Superior temporal gyrus (tissue), 1 donor: ENCODE measurements around the gene LTN1.
A peak's percentile ranks its signal among the peaks of the same experiment; 100 is the strongest.
"Not testable (repeated sequence)": the region's sequence is repeated elsewhere in the genome, so short reads cannot be mapped to it uniquely, and the experiment has no call there.

Source experiments
- DNase-seq: peaks from one replicate; pipeline ENCODE4 v3.0.0-alpha.2; 2016; ENCODE audit errors: extremely low spot score

Gene LTN1, protein sequence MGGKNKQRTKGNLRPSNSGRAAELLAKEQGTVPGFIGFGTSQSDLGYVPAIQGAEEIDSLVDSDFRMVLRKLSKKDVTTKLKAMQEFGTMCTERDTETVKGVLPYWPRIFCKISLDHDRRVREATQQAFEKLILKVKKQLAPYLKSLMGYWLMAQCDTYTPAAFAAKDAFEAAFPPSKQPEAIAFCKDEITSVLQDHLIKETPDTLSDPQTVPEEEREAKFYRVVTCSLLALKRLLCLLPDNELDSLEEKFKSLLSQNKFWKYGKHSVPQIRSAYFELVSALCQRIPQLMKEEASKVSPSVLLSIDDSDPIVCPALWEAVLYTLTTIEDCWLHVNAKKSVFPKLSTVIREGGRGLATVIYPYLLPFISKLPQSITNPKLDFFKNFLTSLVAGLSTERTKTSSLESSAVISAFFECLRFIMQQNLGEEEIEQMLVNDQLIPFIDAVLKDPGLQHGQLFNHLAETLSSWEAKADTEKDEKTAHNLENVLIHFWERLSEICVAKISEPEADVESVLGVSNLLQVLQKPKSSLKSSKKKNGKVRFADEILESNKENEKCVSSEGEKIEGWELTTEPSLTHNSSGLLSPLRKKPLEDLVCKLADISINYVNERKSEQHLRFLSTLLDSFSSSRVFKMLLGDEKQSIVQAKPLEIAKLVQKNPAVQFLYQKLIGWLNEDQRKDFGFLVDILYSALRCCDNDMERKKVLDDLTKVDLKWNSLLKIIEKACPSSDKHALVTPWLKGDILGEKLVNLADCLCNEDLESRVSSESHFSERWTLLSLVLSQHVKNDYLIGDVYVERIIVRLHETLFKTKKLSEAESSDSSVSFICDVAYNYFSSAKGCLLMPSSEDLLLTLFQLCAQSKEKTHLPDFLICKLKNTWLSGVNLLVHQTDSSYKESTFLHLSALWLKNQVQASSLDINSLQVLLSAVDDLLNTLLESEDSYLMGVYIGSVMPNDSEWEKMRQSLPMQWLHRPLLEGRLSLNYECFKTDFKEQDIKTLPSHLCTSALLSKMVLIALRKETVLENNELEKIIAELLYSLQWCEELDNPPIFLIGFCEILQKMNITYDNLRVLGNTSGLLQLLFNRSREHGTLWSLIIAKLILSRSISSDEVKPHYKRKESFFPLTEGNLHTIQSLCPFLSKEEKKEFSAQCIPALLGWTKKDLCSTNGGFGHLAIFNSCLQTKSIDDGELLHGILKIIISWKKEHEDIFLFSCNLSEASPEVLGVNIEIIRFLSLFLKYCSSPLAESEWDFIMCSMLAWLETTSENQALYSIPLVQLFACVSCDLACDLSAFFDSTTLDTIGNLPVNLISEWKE (N-terminal part only)

DNA sequence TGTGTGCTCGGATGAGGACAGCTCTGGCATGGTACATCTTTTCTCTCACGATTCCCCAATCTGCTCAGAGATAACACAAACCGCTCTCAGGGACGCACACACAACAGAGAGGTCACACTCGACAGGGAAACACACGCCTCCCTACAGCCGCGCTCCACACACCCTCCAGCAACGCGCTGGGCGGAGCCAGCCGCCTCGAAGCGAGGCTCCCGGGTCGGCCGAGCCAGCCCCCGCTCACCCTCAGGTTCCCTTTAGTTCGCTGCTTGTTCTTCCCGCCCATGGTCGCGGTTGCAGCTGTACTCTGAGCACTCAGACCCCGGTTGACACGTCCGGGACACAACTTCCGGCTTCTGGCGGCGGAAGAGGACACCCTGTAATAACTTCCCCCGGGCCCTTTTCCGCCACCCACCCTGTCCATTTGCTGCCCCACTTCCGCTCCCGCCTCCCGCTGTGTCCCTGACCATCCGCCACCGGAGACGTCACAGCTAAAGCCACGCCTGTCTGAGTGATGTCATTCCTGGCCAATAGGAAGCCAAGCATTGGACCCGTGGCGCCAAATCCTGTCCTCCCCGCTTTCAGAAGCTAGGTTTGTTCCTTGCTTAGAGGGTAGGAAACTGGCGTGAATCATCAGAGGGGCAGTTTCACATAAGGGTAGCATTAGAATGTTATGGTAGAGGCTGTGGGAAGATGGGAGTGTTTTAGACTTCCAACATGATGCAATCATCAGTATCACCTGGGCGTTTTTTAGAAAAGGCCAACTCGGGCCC is at the start of gene LTN1:
Gene LTN1, minus strand, starts transcription at position 352 of the 767 bp plus-strand sequence. Its CDS starts 72 bp downstream, at position 280.
- peak; percentile 99 for DNase-seq

DNA sequence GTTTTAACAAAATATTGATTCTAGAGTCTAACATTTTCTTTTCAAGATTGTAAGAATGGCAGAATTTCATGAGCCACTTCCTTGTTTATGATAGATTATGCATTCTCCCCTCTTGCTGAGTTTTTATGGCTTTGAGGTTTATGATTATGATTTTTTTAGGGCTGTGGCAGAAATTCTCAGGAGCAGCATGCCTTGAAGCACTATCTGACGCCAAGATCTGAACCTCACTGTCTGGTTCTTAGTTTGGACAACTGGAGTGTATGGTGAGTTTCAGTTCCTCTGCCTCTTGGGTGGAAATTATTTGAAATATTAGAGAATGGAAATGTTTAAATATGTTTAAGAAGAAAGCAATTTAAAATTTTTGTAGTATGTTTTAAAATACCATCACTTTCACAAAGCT is 42.0 kb upstream of the LTN1 start:
- no peak for DNase-seq

DNA sequence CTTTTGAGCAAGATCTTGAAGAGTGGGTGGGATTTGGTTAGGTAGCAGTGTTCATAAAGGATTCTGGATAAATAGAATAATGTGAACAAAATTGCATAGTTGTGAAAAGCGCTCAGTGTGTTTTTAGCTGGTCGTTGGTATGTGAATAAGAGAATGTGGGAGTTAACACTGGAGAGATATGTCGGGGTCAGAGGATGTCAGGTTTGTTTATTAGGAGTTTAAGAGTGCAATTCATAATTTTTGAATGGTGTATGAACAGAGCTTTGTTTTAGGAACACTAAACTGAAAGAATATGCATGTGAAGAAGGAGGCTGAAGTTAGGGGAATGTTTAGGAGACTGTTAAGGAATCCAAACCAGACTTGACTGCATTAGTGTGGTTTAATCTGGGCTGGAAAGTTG is 41.2 kb upstream of the LTN1 start:
- DNase-seq, result no peak

DNA sequence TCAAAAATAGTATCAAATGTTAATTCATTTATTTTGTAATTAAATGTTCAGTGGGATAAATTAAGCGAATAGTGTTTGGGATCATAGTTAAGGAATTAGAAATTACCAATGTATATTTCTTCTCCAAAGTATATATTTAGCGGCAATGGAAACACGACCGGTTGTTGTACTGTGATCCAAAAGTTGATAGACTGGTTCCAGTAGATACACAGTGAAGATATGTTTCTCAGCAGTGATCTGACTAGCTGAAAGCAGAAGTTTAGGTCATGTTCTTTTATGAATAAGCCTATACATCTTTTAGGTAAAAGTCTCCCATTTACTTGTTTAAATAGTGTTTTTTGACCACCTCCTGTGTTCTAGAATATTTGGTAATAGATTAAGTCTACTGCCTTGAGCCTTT is 40.6 kb upstream of the LTN1 start:
- DNase-seq, result no peak

DNA sequence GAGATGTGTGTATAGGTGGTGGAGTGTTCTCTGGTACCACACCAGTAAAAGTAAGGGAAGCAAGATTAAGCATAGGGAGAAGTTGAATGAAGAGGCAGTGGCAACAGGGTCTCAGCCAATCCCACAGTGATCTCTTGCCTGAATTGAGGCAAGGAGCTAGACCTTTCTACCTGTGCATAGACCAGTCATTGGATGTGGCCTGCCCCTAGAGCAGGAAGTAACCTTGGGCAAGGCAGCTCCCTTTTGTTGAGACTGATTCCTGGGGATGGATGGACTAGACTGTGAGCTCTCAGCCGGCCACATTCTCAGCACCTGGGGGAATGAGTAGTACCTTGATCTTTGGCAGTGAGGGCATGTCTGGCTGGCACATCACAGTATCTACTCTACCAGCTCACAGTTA is 38.2 kb upstream of the LTN1 start:
- no peak for DNase-seq

DNA sequence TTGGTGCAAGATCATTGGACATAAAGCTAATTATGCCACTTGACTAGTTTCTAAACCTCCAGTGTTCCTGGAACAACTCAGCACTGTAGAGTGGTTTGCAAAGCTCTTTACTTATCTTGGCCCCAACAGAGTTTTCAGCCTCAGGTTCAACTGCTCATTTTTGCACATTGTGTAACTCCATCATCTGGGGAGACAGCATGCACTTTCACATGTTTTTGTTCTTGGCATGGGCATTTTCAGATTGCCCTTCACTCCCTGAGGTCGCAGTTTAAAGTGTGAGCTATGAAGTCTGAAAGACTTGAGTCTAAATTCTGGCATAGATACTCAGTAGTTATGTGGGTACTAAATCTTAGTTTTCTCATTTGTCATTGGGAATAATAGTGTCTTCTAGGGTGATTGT is 36.8 kb upstream of the LTN1 start:
- DNase-seq, result no peak

DNA sequence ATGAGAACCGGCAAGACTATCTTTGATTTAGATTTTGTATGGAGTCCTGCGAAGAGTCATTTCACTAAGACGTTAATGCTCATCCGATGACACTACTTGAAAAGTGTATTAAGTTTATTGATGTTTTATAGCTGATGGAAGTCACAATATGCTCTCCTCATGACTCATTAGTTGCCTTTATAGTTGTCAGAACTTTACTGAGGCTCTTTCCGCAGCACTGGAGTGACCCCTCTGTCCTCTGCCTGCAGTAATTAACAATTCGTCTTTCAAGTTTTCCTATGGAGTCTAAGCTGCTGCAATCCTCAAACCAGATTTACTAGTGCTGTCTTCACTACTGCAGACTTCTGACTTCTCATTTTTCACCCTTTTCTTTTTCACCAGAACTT is 32.6 kb upstream of the LTN1 start:
- no peak for DNase-seq

DNA sequence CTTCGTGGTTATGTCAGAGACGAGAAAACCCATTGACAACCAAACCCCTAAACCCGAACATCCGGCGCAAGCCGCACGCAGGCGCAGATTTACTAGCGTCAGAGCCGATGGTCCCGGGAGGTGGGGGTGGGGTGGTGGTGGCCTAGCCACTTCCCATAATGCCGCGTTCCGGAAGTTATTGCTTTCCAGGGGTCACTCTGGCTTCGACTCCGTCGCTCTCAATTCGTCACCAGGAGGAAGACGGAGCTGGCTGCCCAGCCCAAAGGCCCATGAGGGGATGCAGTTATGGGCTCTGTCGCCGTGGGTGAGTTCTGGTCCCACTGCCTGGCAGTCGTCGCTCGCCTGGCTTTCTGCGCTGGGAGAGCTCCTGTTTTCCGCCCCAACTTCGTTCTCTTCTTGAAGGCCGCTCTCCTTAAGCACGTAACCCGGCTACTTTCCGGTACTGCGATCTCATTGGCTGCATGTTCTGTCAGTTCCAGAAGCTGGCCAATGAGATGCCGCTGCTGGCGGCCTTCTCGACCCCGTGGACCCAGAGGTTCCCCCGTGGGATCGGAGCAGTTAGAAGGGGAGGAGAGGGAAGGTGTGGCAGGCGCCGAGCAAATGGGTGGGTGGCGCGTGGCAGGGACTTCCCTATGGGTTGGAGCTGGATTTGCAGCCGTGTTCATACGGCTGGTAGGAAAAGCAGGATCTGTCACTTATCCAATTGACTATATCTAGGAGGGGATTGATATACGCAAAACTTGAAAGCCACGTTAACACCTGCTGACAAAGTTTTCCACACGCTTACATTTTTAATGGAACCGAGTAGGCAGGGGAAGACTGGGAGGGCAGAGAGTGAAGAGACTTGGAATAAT is 32.0 kb upstream of the LTN1 start, which contains the start of gene USP16:
Gene USP16, plus strand, starts transcription at position 195 of the 854 bp plus-strand sequence. CDS start 3,246 bp downstream, outside the sequence.
- DNase-seq, result peak; percentile 99

DNA sequence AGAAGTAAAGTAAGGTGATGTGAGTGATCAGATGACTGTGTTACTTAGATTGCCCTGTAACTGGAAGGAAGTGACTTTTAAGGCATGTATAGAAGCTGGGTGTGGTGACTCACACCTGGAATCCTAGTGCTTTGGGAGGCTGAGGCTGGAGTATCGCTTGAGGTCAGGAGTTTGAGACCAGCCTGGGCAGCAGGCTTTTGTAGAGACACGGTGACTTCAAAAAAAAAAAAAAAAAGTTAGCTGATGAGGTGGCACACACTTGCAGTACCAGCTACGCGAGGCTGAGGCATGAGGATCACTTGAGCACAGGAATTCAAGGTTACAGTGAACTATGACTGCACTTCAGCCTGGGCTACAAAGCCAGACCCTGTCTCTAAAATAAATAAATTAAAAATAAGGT is 29.5 kb upstream of the LTN1 start:
- no peak for DNase-seq

DNA sequence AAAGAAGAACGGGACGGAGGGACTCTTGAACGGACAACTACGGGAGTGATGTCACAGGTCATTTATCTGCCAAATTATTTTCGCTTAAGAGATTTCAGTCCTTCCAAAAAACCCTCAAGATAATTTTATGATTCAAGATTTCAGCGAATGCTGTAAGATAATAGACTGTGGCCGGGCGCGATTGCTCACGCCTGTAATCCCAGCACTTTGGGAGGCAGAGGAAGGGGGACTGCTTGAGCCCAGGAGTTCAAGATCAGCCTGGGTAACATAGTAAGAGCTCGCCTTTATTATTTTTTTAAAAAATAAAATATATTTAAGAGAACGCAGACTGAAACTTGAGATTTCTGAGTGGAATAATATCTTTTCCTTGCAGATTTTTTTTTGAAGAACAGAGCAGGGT is 25.9 kb upstream of the LTN1 start:
- DNase-seq, result no peak

DNA sequence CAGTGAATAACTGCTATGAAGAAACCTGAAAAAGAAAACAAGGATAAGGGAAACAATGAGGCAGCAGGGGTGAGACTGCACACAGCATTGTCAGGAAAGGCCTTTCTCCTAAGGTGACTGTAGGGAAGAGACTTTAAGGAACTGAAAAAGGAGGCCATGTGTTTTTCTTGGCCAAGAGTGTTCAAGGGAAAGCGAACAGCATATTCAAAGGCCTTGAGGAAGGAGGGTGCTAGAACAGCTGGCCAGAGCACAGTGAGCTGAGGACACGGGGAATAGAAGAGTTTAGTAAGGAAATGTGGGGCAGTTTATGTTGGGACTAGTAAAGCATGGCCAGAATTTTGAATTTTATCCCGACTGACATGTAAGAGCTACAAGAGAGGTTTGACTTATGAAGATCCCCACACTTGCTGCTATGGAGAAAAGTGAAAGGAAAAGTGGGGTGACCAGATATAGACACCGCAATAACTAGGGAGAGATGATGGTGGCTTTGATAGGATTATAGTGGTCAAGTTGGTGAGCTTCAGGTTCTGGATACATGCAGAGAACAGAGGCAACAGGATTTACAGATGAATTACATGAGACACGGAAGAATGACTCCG is 25.1 kb upstream of the LTN1 start:
- DNase-seq, result no peak

DNA sequence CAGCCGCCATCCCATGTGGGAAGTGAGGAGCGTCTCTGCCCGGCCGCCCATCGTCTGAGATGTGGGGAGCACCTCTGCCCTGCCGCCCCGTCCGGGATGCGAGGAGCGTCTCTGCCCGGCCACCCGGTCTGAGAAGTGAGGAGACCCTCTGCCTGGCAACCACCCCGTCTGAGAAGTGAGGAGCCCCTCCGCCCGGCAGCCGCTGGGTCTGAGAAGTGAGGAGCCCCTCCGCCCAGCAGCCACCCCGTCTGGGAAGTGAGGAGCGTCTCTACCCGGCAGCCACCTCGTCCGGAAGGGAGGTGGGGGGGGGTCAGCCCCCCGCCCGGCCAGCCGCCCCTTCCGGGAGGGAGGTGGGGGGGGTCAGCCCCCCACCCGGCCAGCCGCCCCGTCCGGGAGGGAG is 18.6 kb upstream of the LTN1 start:
- not testable (repeated sequence) for DNase-seq

DNA sequence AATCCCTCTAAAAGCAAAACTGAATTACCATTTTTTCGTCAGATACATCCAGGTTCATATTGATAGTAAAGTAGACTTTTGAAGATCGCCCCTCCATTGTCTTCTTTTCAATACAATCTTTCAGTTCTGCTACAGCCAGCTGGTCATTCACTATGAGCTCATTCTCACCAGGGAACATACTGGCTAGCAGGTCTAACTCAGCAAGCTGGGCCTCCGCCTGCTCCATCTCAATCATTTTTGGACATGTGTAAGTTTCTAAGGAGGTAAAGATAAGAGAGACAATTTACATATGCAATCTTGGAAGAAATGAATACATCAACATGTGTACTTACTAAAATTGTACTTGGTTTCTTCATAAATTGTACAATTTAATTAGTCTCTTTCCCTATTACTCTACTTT is 15.7 kb upstream of the LTN1 start:
- DNase-seq, result no peak

DNA sequence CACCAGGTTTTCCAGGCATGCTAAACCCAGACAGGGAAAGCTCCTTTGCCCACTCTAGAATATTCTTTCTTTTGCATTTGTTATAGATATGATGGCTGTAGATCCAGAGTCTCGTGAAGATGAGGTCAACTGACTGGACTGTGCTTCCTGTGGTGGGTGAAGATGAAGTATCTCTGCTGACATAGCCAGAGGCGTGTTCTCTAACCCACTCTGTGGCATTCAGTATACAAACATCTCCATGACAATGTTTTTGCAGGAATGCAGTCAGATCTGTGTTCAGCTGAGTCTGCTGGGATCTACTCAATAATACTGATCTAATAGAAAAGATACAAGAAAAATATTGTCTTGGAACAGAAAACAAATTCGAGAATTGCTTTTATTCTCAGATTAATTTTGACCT is 15.1 kb upstream of the LTN1 start:
- DNase-seq, result no peak

DNA sequence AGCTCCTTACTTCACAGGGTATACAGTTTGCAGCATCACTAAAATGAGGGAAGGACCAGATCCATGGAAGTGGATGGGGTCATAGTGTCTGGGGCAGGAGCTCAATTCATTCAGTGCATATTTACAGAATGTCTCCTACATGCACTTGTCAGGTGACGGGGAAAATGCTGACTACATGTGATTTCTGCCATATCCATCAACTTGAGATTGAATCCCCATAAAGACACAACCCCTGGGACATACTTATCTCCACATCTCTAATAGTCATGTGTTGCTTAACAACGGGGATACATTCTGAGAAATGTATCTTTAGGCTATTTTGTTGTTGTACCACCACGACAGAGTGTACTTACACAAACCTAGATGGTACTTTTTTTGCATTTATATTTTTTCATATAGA is 14.5 kb upstream of the LTN1 start:
- DNase-seq, result no peak

DNA sequence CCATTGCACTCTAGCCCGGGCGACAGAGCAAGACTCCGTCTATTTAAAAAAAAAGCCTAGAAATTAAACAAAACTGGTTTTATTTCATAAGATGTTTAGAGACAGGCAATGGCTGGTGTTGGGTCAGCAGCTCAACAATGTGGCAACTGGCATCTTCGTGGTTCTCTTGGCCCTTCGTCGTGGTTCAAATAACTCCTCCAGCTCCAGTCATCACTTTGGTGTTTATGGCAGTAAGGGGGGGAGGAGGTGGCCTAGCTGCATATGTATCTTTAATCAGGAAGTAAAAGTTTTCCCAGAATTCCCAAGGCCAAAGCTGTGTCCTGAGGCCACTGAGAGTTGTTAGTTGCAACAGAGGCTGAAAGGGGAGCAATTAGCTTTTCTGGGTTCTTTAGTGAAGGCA is 13.0 kb upstream of the LTN1 start:
- no peak for DNase-seq

DNA sequence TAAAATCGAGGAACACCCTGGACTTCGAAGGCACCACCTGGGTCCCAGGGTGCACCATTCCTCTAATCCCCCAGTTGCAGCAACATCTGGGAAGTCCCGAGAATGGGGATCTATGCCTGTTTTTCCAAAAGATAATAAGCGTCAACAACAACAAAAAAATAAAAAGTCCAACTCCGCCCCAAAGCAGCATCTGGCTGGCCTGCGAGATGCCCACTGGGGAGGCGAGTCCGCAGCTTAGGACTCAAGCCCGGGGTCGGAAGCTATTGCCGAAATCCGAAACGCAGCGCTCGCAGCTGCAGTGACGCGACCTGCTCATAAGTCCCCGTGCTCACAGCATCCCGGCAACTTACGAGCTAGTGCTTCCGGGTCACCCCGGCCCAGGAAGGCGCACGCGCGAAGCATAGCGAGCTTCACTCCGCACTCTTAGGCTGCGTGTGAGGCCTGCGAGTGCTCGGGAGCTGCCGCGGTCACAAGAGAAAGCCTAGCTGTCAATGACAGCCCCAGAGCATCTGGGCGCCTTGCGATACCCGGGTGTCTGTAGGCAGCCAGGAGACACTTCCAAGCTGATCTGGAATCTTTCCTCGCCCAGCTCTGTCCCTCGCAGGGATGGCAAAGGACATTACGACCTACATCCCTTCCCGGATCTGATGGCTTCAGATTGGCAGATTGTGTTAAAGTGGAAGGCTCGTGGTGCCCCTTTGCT is 9.9 kb upstream of the LTN1 start:
- peak; percentile 99 for DNase-seq

DNA sequence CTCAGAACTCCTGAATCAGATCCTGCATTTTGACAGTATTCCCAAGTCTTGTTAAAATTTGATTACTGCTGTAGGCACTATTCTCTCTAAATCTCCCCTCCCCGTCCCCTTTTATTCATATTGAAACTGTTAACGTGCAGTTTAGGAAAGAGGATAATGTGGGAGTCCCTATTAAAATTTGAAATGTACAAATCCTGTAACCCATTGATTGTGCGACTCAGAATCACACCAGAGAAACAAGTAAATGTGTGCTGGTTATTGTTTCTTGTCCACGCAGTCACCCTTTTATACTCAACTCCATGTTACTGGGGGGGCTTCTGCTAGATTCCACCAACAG is 584 bp upstream of the LTN1 start:
- no peak for DNase-seq

DNA sequence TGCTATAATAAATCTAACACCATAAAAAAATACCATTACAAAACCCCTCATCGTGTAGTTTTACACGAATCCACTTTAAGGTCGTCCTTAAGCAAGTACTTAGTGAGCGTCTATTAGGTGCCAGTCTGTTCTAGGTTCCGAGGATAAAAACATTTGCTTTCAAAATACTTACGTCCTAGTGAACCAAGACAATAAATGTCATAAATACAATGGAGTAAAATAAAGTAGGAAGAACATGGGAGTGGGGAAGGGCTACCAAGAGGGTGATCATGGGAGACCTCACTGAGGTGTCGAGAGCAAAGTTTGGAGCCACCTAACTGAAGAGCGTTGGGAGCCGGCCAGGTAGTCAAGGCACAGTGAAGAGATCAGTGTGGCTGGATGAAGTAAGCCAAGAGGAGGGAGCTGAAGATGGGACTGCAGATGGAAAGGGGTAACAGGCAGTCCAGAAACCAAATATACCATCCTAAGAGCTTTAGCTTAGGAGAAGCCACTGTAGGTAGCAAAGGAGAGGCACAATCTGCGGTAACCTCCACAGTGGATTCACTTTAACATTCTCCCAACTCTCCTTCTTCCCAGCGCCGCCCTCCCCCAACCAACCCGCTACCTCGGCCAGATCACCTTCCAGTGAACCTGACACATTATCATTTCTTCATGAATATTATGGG is 684 bp downstream of the LTN1 start:
- DNase-seq, result no peak
